HepG2 (cell line): ENCODE results near the gene COBL. TPM values are rescaled to one million over a fixed set of nuclear protein-coding genes. Genes with fewer than 3 reads are reported as not detected.

Experiments used
- ATAC-seq: fragments of 200-7000 bp; cut with Tn5 transposase; 3 replicates; pipeline ENCODE4 v1.9.1; 2020; ENCODE audit warnings: mild to moderate bottlenecking, moderate library complexity
- BruUV-seq: library from RNA; stranded (reverse); fragments of 400-500 nt; replicated peaks from 2 replicates; lab custom pipeline; 2021; lab: Mats Ljungman, UMichigan
- CTCF ChIA-PET: fragments of 300-600 bp; formaldehyde crosslinking; extraction: SDS; loops from one replicate; lab custom pipeline; 2021; ENCODE audit warnings: low total read pairs, inconsistent platforms, low intra/inter-chr PET ratio; lab: Yijun Ruan, JAX
- POLR2A ChIA-PET: fragments of 350-600 bp; sonication (Branson Sonifier 250); formaldehyde crosslinking; loops from one replicate; lab custom pipeline; 2020; ENCODE audit warnings: antibody characterized with exemption, inconsistent platforms; lab: Yijun Ruan, JAX
- DNase-seq: peaks from one replicate; pipeline ENCODE4 v3.0.0-alpha.2; 2015; ENCODE audit warnings: low spot score
- FAIRE-seq: peaks from 3 replicates; lab custom pipeline; 2011; peaks lifted over from hg19 to GRCh38; lab: Jason Lieb, UNC
- H2AFZ ChIP-seq: one replicate; pipeline ENCODE4 v1.6.1; 2011; ENCODE audit warnings: low read length, inconsistent platforms
- H3K27ac ChIP-seq: fragments of 300-600 bp; 3 replicates; pipeline ENCODE4 v1.8.0; 2011; ENCODE audit warnings: mixed run types, mild to moderate bottlenecking, mixed read lengths, low read length, inconsistent platforms; ENCODE audit not compliant: insufficient read depth; ENCODE audit errors: extremely low read length
- H3K27me3 ChIP-seq, 2 experiments: fragments of 200-600 bp in 1 of 2; 2 replicates in 1 of 2; 3 replicates in 1 of 2; pipeline versions ENCODE4 v1.6.0 to v1.8.0; 2011; ENCODE audit warnings: low read length in 2 of 2, mild to moderate bottlenecking in 2 of 2, moderate library complexity in 2 of 2, inconsistent platforms in 1 of 2; ENCODE audit not compliant: insufficient read depth in 2 of 2, control insufficient read depth in 1 of 2
- H3K36me3 ChIP-seq, 2 experiments: fragments of 200-600 bp in 1 of 2; replicated peaks in 1 of 2; 2 replicates in 1 of 2; 3 replicates in 1 of 2; pipeline versions ENCODE4 v1.5.1 to v1.8.0; 2011; ENCODE audit warnings: low read length in 2 of 2, inconsistent platforms in 1 of 2; ENCODE audit not compliant: insufficient read depth in 2 of 2, control insufficient read depth in 1 of 2
- H3K4me1 ChIP-seq: 2 replicates; pipeline ENCODE4 v1.5.1; 2012; ENCODE audit warnings: low read length, inconsistent platforms; ENCODE audit not compliant: insufficient read depth
- H3K4me2 ChIP-seq: 2 replicates; pipeline ENCODE4 v1.6.0; 2011; ENCODE audit warnings: low read depth, low read length, inconsistent platforms
- H3K4me3 ChIP-seq, 3 experiments: fragments of 200-600 bp in 1 of 3; sonication (generic), shearing (Covaris generic) in 1 of 3; replicated peaks in 1 of 3; 2 replicates each; pipeline ENCODE4 v1.5.1; 2011 to 2016; ENCODE audit warnings: low read length in 3 of 3, inconsistent platforms in 2 of 3, low read depth in 2 of 3, mild to moderate bottlenecking in 2 of 3, control low read depth in 1 of 3, mixed read lengths in 1 of 3; ENCODE audit not compliant: insufficient read depth in 1 of 3
- H3K79me2 ChIP-seq: one replicate; pipeline ENCODE4 v1.6.1; 2011; ENCODE audit warnings: low read length, inconsistent platforms; ENCODE audit not compliant: insufficient read depth
- H3K9ac ChIP-seq: 2 replicates; pipeline ENCODE4 v1.6.0; 2011; ENCODE audit warnings: mild to moderate bottlenecking, low read depth, low read length, inconsistent platforms; ENCODE audit not compliant: insufficient read depth
- H3K9me3 ChIP-seq: 2 replicates; pipeline ENCODE4 v1.5.1; 2012; ENCODE audit warnings: mild to moderate bottlenecking, low read length
- H4K20me1 ChIP-seq: 2 replicates; pipeline ENCODE4 v1.6.0; 2011; ENCODE audit warnings: inconsistent platforms, mild to moderate bottlenecking, low read length, moderate library complexity; ENCODE audit not compliant: insufficient read depth
- FOXA3 ChIP-seq: IDR thresholded peaks from 2 replicates; pipeline ENCODE4 v1.6.1; 2016; ENCODE audit warnings: missing genetic modification reagents, missing compliant biosample characterization
- HDAC2 ChIP-seq: sonication (generic); formaldehyde crosslinking; IDR thresholded peaks from 2 replicates; pipeline ENCODE4 v1.4.0; 2020; ENCODE audit warnings: missing genetic modification reagents
- KDM6A ChIP-seq: IDR thresholded peaks from 2 replicates; pipeline ENCODE4 v1.6.1; 2016; ENCODE audit warnings: low read depth
- MAX ChIP-seq: IDR thresholded peaks from 2 replicates; pipeline ENCODE4 v1.6.1; 2012; ENCODE audit warnings: inconsistent platforms
- MED8 ChIP-seq: sonication (generic); formaldehyde crosslinking; IDR thresholded peaks from 2 replicates; pipeline ENCODE4 v1.8.1; 2023; ENCODE audit warnings: mild to moderate bottlenecking, missing genetic modification reagents; ENCODE audit not compliant: insufficient replicate concordance
- MXI1 ChIP-seq: IDR thresholded peaks from 3 replicates; pipeline ENCODE4 v1.6.1; 2012; ENCODE audit warnings: low read depth, low read length, inconsistent platforms, borderline replicate concordance
- NCOR1 ChIP-seq: fragments of 200-600 bp; sonication (generic); IDR thresholded peaks from 2 replicates; pipeline ENCODE4 v1.7.0; 2017; ENCODE audit warnings: antibody characterized with exemption, low read length, borderline replicate concordance
- PBX2 ChIP-seq: IDR thresholded peaks from 2 replicates; pipeline ENCODE4 v1.6.1; 2016; ENCODE audit warnings: control low read depth
- TEAD3 ChIP-seq: optimal IDR thresholded peaks from 2 replicates; pipeline ENCODE3; 2016; ENCODE audit warnings: borderline replicate concordance
- TMF1 ChIP-seq: sonication (generic); formaldehyde crosslinking; IDR thresholded peaks from 2 replicates; pipeline ENCODE4 v1.8.1; 2022; ENCODE audit warnings: low read depth, missing genetic modification reagents
- ZBTB25 ChIP-seq: IDR thresholded peaks from 2 replicates; pipeline ENCODE4 v1.6.1; 2018; ENCODE audit warnings: missing genetic modification reagents
- ZBTB42 ChIP-seq: sonication (generic); formaldehyde crosslinking; IDR thresholded peaks from 2 replicates; pipeline ENCODE4 v1.5.0; 2020; ENCODE audit warnings: mild to moderate bottlenecking, missing genetic modification reagents
- ZFP90 ChIP-seq: sonication (generic); formaldehyde crosslinking; IDR thresholded peaks from 2 replicates; pipeline ENCODE4 v1.8.0; 2022; ENCODE audit warnings: missing genetic modification reagents, mild to moderate bottlenecking, inconsistent platforms, borderline replicate concordance
- ZNF24 ChIP-seq: fragments of 450-650 bp; IDR thresholded peaks from 2 replicates; pipeline ENCODE4 v1.6.1; 2017; ENCODE audit warnings: antibody characterized with exemption, mild to moderate bottlenecking
- ZNF260 ChIP-seq: sonication (generic); formaldehyde crosslinking; IDR thresholded peaks from 2 replicates; pipeline ENCODE4 v1.4.0; 2020; ENCODE audit warnings: missing genetic modification reagents, low read depth, mild to moderate bottlenecking, borderline replicate concordance
- WGBS: methylation state at CpG from one replicate; pipeline ENCODE4 v1.1.6; 2017; ENCODE audit warnings: low lambda C conversion rate; 5-methylcytosine and 5-hydroxymethylcytosine counted together
- in situ Hi-C: cut with HindIII; loops from 2 replicates; pipeline ENCODE4 v1.10.0; 2017; ENCODE audit warnings: low pct_unique_long_range_greater_than_20kb; ENCODE audit not compliant: extremely low pct_ligation_motif_present
- intact Hi-C: fragments of 100-400 bp; cut with micrococcal nuclease; formaldehyde crosslinking; loops from one replicate; pipeline ENCODE4 v1.10.0; 2022; ENCODE audit not compliant: unreplicated experiment
- polyA plus RNA-seq, 8 experiments: library from polyadenylated mRNA; depleted of rRNA in 3 of 8; stranded (reverse) in 7 of 8; unstranded in 1 of 8; fragments of >200 nt; fragmentation: Illumina TruSeq in 4 of 8; extraction: Trizol in 4 of 8; gene quantifications; 2 replicates each; pipeline versions ENCODE4 v1.2.1 to v1.2.3, GENCODE V29; 2011 to 2016; ENCODE audit warnings: low read depth in 4 of 8, missing spikeins in 1 of 8, mixed read lengths in 1 of 8; ENCODE audit not compliant: insufficient read depth in 1 of 8
- total RNA-seq, 5 experiments: library from RNA; depleted of rRNA; stranded (reverse); fragments of >200 nt; fragmentation: Illumina TruSeq; extraction: Trizol; gene quantifications; 2 replicates each; pipeline ENCODE4 v1.2.3, GENCODE V29; 2016; ENCODE audit warnings: low read depth in 1 of 5
- TF ChIP-seq, protein P1 (sequence below): IDR thresholded peaks from 2 replicates; pipeline ENCODE4 v1.6.1; 2016
- TF ChIP-seq, protein P2 (sequence below): sonication (generic); formaldehyde crosslinking; IDR thresholded peaks from 2 replicates; pipeline ENCODE4 v1.8.0; 2022; ENCODE audit warnings: missing genetic modification reagents, low read depth, mild to moderate bottlenecking, borderline replicate concordance
- TF ChIP-seq, protein P3 (sequence below): sonication (generic); formaldehyde crosslinking; IDR thresholded peaks from 2 replicates; pipeline ENCODE4 v1.5.0; 2020; ENCODE audit warnings: mild to moderate bottlenecking, missing genetic modification reagents, borderline replicate concordance

COBL gene
- total and polyA plus RNA-seq, 2 of the 13 experiments (the other 11 are each of a cell fraction or from before 2014, with no cell fraction given): 3.8 to 4.9 TPM

DNA sequence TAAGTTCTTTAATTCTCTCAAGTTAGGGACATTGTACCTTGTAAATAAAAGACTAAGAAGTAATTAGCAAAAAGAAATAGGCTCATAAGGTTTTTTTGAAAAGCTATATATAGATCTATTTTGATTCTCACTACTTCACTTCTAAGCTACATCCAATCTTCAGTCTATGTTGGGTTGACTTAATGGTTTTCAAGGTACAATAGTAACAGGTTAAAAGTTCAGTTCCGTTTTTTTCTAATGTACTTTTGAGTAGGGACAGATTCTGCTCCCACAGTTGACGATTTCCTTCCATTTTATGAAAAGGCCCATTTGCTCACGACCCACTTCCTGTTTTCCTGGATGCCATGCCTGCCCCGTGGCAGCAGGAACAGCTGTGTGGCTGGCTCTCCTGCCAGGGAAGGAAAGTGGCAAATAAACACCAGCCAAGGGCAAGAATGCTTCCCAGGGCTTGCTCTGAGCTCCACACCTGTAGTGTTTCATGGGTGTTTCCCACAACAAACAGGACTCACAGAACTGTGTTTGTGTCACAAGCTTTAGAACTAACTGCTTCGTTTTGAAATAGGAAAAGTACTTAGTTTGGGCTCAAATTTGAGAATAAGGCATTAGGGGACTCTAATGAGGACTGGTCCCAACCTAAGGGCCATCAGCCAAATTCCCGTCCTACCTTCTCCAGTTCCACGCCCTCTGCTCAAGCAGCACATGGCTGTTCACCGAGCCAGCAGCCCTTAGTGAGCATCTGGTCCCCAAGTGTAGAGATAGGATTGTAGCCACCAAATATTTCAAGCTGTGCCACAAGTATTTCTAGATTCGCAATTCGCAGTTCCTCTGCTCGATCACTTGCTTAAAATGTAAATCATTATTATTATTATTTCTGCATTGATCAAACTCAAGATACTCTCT is 240.7 kb downstream of the COBL start:
- no peak overlapping the region for H3K4me3 ChIP-seq
- no peaks in the 10 kb centered on the region for H3K27me3 ChIP-seq
- no peak overlapping the region for H3K9ac ChIP-seq
- ChIA-PET CTCF (no interaction called here), POLR2A (no interaction called here)
- no peak for ATAC-seq
- H3K4me1 ChIP-seq: no peaks in the 10 kb centered on the region
- no peak overlapping the region for H3K4me2 ChIP-seq
- H3K79me2 ChIP-seq: no peaks in the 10 kb centered on the region
- no TSS peak for BruUV-seq
- FAIRE-seq: no peak
- no peak for DNase-seq
- H3K9me3 ChIP-seq: no peaks in the 10 kb centered on the region
- TF ChIP-seq NCOR1 (no peak), KDM6A (no peak), TMF1 (CRISPR knock-in tag) (no peak), TEAD3 (CRISPR knock-in tag) (no peak), MXI1 (no peak), MED8 (CRISPR knock-in tag) (no peak), FOXA3 (no peak), ZNF260 (CRISPR knock-in tag) (no peak), PBX2 (no peak), ZNF24 (no peak), ZFP90 (CRISPR knock-in tag) (no peak), HDAC2 (no peak), MAX (no peak), ZBTB25 (CRISPR knock-in tag) (no peak), ZBTB42 (CRISPR knock-in tag) (no peak)
- TF ChIP-seq, protein P1, sequence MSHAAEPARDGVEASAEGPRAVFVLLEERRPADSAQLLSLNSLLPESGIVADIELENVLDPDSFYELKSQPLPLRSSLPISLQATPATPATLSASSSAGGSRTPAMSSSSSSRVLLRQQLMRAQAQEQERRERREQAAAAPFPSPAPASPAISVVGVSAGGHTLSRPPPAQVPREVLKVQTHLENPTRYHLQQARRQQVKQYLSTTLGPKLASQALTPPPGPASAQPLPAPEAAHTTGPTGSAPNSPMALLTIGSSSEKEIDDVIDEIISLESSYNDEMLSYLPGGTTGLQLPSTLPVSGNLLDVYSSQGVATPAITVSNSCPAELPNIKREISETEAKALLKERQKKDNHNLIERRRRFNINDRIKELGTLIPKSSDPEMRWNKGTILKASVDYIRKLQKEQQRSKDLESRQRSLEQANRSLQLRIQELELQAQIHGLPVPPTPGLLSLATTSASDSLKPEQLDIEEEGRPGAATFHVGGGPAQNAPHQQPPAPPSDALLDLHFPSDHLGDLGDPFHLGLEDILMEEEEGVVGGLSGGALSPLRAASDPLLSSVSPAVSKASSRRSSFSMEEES (CRISPR knock-in tag): no peak
- TF ChIP-seq, protein P2, sequence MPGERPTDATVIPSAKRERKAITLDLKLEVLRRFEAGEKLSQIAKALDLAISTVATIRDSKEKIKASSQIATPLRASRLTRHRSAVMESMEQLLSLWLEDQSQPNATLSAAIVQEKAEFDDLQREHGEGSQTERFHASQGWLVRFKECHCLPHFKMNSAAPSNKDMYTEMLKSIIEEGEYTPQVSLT (CRISPR knock-in tag): no peak
- TF ChIP-seq, protein P3, sequence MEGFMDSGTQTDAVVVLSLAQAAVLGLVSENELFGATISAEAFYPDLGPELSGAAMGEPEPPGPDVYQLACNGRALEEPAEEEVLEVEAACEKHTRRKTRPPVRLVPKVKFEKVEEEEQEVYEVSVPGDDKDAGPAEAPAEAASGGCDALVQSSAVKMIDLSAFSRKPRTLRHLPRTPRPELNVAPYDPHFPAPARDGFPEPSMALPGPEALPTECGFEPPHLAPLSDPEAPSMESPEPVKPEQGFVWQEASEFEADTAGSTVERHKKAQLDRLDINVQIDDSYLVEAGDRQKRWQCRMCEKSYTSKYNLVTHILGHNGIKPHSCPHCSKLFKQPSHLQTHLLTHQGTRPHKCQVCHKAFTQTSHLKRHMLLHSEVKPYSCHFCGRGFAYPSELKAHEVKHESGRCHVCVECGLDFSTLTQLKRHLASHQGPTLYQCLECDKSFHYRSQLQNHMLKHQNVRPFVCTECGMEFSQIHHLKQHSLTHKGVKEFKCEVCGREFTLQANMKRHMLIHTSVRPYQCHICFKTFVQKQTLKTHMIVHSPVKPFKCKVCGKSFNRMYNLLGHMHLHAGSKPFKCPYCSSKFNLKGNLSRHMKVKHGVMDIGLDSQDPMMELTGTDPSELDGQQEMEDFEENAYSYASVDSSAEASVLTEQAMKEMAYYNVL (CRISPR knock-in tag): no peak
- in situ Hi-C loops: no loop called here
- no peak overlapping the region for H3K27ac ChIP-seq
- H2AFZ ChIP-seq: no peak overlapping the region
- intact Hi-C loops: no loop called here
- peaks cover 0 to 8% of the 10 kb centered on the region in 2 experiments; a peak in 2 of 5 replicates for H3K36me3 ChIP-seq
- no peaks in the 10 kb centered on the region for H4K20me1 ChIP-seq
- 94% methylated on average over 11 of the region's 11 CpGs for WGBS
